ENCODE results near the gene MESP1. TPM values are rescaled to one million over a fixed set of nuclear protein-coding genes. Genes with fewer than 3 reads are reported as not detected.

The MESP1 gene
- total and polyA plus RNA-seq, 2 experiments from 2014 or later = 0.50 to 2.7 TPM

DNA sequence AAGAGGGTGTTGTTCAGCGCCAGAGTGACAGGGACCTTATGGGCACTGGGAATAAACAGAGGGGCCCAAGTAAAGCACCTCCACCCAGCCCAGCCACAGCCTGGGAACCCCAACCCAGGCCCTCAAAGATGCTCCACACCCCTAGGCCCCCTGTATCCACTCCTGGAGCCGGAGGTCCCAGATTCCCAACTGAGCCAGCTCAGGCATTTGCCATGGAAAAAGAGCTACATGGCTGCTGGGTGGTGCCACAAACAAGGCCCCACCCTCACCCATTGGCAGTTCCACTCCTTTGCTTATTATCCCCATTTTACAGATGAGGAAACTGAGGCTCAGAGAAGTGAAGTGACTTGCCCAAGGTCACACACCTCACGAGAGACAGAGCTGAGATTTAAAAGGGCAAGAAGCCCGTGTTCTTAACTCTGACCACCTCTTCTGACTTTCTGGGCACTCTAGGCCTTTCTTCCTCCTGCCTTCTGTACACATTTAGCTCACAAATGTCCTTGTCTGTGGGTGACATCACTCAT lies 46.7 kb upstream of the MESP1 start:
- H3K79me2 ChIP-seq = no peaks in the 10 kb centered on the region
- no peak overlapping the region for H3K4me2 ChIP-seq
- 96% methylated on average over 4 of the region's 4 CpGs for WGBS (ENCODE audit: low lambda C conversion rate, missing lambda C conversion rate)
- DNase-seq (ENCODE audit: low spot score) = no peak
- TF ChIP-seq CTCF (IDR thresholded peaks at IDR 0.05; ENCODE audit: poor library complexity) (no peak), EZH2phosphoT487 (IDR thresholded peaks at IDR 0.05; ENCODE audit: low read depth, severe bottlenecking, unreplicated experiment) (no peak), EZH2 (IDR thresholded peaks at IDR 0.05; ENCODE audit: borderline replicate concordance) (no peak)
- no peak overlapping the region for H3K27ac ChIP-seq
- H4K20me1 ChIP-seq (ENCODE audit: insufficient read depth, poor library complexity, severe bottlenecking) = no peaks in the 10 kb centered on the region
- H3K36me3 ChIP-seq (replicated peaks; ENCODE audit: insufficient read depth, low read depth) = no peaks in the 10 kb centered on the region
- H3K27me3 ChIP-seq = no peaks in the 10 kb centered on the region
- H3K9me2 ChIP-seq (replicated peaks; ENCODE audit: insufficient read depth) = no peaks in the 10 kb centered on the region
- no peak overlapping the region for H3K4me3 ChIP-seq
- no peaks in the 10 kb centered on the region for H3K4me1 ChIP-seq (ENCODE audit: insufficient read depth)
- H2AFZ ChIP-seq = no peak overlapping the region
- no peaks in the 10 kb centered on the region for H3K9me3 ChIP-seq (ENCODE audit: low read depth)

DNA sequence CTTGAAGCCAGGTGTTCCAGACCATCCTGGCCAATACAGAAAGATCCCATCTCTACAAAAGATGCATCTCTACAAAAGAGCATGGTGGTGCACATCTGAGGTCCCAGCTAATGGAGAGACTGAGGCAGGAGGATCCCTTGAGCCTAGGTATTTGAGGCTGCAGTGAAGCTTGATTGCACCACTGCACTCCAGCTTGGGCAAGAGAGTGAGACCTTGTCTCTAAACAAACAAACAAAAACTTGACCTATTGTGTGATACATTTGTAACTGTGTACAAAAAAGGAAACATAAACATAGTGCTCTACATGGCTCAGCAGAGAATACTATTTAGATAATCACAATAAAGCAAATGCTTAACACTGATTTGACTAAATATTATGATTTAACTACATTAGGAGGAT lies 44.9 kb upstream of the MESP1 start:
- DNase-seq (ENCODE audit: low spot score) = no peak
- Histone ChIP-seq H3K79me2 (no peaks in the 10 kb centered on the region), H3K9me2 (replicated peaks; ENCODE audit: insufficient read depth) (no peaks in the 10 kb centered on the region), H3K4me3 (no peak overlapping the region), H4K20me1 (ENCODE audit: insufficient read depth, poor library complexity, severe bottlenecking) (no peaks in the 10 kb centered on the region), H3K9me3 (ENCODE audit: low read depth) (no peaks in the 10 kb centered on the region), H3K4me2 (no peak overlapping the region), H3K4me1 (ENCODE audit: insufficient read depth) (no peaks in the 10 kb centered on the region), H3K27me3 (no peaks in the 10 kb centered on the region), H3K36me3 (replicated peaks; ENCODE audit: insufficient read depth, low read depth) (no peaks in the 10 kb centered on the region), H2AFZ (no peak overlapping the region), H3K27ac (no peak overlapping the region)
- no peak for TF ChIP-seq CTCF (IDR thresholded peaks at IDR 0.05; ENCODE audit: poor library complexity)
- no peak for TF ChIP-seq EZH2 (IDR thresholded peaks at IDR 0.05; ENCODE audit: borderline replicate concordance)
- TF ChIP-seq EZH2phosphoT487 (IDR thresholded peaks at IDR 0.05; ENCODE audit: low read depth, severe bottlenecking, unreplicated experiment) = no peak

DNA sequence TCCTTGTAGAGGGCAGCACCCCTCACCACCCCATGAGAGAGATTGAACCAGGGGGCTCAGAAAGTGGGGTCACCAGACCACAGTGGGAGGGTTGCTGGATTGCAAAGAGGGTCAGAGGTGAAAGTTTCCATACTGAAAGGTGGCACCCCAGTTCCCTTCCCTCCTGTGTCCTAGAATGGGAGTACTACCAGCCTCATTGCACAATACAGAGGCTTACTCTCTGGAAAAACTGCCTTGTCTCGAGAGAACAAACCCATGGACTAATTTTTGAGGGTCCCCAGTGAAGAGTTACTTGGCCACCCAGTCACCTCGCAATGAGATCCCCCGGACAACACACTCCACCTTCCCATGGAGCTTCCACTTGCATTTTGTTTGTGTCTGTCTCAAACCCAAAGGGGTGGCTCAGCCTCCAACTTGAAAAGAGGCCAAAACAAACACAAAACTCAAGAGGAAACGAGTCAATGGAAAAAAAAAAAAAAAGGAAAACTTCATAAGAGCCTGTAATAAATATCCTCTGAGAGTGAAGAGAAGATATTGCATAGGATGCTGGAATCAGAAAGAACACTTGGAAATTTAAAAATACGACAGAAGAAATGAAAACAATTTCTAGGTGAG lies 43.7 kb upstream of the MESP1 start:
- Histone ChIP-seq H3K9me2 (replicated peaks; ENCODE audit: insufficient read depth) (no peaks in the 10 kb centered on the region), H2AFZ (no peak overlapping the region), H3K27me3 (no peaks in the 10 kb centered on the region), H3K27ac (no peak overlapping the region), H3K9me3 (ENCODE audit: low read depth) (no peaks in the 10 kb centered on the region), H3K4me3 (no peak overlapping the region), H4K20me1 (ENCODE audit: insufficient read depth, poor library complexity, severe bottlenecking) (no peaks in the 10 kb centered on the region), H3K36me3 (replicated peaks; ENCODE audit: insufficient read depth, low read depth) (no peaks in the 10 kb centered on the region), H3K79me2 (no peaks in the 10 kb centered on the region), H3K4me1 (ENCODE audit: insufficient read depth) (no peaks in the 10 kb centered on the region), H3K4me2 (no peak overlapping the region)
- DNase-seq (ENCODE audit: low spot score) = no peak
- TF ChIP-seq CTCF (IDR thresholded peaks at IDR 0.05; ENCODE audit: poor library complexity) (no peak), EZH2phosphoT487 (IDR thresholded peaks at IDR 0.05; ENCODE audit: low read depth, severe bottlenecking, unreplicated experiment) (no peak), EZH2 (IDR thresholded peaks at IDR 0.05; ENCODE audit: borderline replicate concordance) (no peak)
- 66% methylated on average over 5 of the region's 5 CpGs for WGBS (ENCODE audit: low lambda C conversion rate, missing lambda C conversion rate)
